Skeletal muscle satellite cell (primary cell): ENCODE results near the gene ADCY3.

ENCODE experiments used
- H3K27me3 ChIP-seq: 2 replicates; pipeline ENCODE4 v1.7.0; 2013; ENCODE audit warnings: low read length; ENCODE audit not compliant: control insufficient read depth, insufficient read depth
- H3K36me3 ChIP-seq: 2 replicates; pipeline ENCODE4 v1.7.0; 2013; ENCODE audit warnings: mild to moderate bottlenecking, control low read depth, low read length; ENCODE audit not compliant: insufficient read depth
- H3K4me1 ChIP-seq: 2 replicates; pipeline ENCODE4 v1.7.0; 2013; ENCODE audit warnings: low read length; ENCODE audit not compliant: control insufficient read depth, insufficient read depth
- H3K4me2 ChIP-seq: 2 replicates; pipeline ENCODE4 v1.7.0; 2013; ENCODE audit warnings: mild to moderate bottlenecking, low read length
- H3K4me3 ChIP-seq: 2 replicates; pipeline ENCODE4 v1.7.0; 2013; ENCODE audit warnings: low read length
- H3K9ac ChIP-seq: 2 replicates; pipeline ENCODE4 v1.7.0; 2013; ENCODE audit warnings: mild to moderate bottlenecking, low read depth, low read length, moderate library complexity
- H3K9me3 ChIP-seq: replicated peaks from 2 replicates; pipeline ENCODE4 v1.7.0; 2013; ENCODE audit warnings: mild to moderate bottlenecking, control low read depth, low read length

ADCY3 gene

DNA sequence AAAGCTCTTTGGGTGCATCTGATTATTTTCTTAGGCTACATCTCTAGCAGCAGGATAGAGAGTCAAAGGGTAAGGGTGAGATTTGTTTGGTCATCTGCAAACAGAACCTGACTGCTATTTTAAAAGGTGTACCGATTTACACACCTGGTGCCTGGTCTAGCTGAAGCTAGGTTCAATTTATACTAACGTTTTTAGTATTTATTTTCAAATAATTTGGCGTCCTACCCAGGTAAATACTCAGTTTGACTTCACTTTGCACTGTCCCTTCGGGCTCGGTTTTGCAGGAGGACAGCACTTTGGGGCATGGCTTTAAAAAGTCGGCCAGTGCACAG, 127.5 kb downstream of the ADCY3 start:
- H3K27me3 ChIP-seq = no peaks in the 10 kb centered on the region
- peak overlapping the region; percentile 91 for H3K4me3 ChIP-seq
- H3K4me2 ChIP-seq = peak overlapping the region; percentile 86
- H3K9me3 ChIP-seq = no peaks in the 10 kb centered on the region
- no peaks in the 10 kb centered on the region for H3K36me3 ChIP-seq
- H3K4me1 ChIP-seq = peaks cover 12% of the 10 kb centered on the region
- H3K9ac ChIP-seq = peak overlapping the region; percentile 98

GRCh38 chr2:24791452-24791851, 128.6 kb downstream of the ADCY3 start:
- no peak overlapping the region for H3K9ac ChIP-seq
- no peak overlapping the region for H3K4me3 ChIP-seq
- H3K9me3 ChIP-seq = no peaks in the 10 kb centered on the region
- H3K4me2 ChIP-seq = no peak overlapping the region
- no peaks in the 10 kb centered on the region for H3K27me3 ChIP-seq
- H3K4me1 ChIP-seq = peaks cover 12% of the 10 kb centered on the region
- H3K36me3 ChIP-seq = no peaks in the 10 kb centered on the region

DNA sequence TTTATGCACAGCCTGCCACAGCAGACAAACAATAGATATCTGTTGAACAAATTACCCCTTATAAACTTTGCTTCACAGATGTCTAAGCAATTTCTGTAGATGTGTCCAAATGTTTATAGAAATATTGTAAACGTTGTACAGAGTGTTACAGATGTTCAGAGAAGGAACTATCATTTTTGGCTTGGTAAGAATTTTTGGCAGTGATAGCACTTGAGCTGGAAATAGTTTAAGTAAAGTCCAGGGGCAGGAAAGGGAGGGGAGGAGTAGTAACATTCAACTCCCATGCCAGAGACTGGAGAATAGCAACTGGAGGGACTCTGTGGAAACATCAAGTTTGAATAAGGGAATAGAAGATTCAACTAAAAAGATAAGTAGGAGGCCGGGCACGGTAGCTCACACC, 131.2 kb downstream of the ADCY3 start:
- no peaks in the 10 kb centered on the region for H3K36me3 ChIP-seq
- no peak overlapping the region for H3K4me3 ChIP-seq
- no peaks in the 10 kb centered on the region for H3K27me3 ChIP-seq
- no peaks in the 10 kb centered on the region for H3K9me3 ChIP-seq
- no peak overlapping the region for H3K9ac ChIP-seq
- H3K4me2 ChIP-seq = no peak overlapping the region
- no peaks in the 10 kb centered on the region for H3K4me1 ChIP-seq

DNA sequence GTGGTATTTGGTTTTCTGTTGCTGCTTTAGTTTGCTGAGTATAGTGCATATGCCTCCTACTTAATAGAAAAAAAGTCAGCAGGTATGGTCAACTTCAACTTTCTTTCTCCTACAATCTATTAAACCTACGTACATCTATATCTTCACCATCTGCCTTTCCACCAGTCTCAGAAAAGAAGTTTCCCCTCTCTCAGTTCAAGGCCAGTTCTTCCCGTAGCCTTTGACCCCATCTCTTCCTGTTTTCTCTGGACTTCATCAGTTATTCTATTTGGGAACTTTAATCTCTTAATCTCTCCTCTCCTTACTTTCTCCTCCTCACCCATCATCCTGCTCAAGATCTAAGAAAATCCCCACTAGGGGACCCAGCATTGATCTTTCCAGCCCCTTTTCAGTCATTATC, 132.5 kb downstream of the ADCY3 start:
- no peak overlapping the region for H3K4me2 ChIP-seq
- no peaks in the 10 kb centered on the region for H3K36me3 ChIP-seq
- no peaks in the 10 kb centered on the region for H3K9me3 ChIP-seq
- H3K4me1 ChIP-seq = no peaks in the 10 kb centered on the region
- H3K27me3 ChIP-seq = no peaks in the 10 kb centered on the region
- H3K4me3 ChIP-seq = no peak overlapping the region
- H3K9ac ChIP-seq = no peak overlapping the region

- Histone ChIP-seq H3K4me3 (no peak overlapping the region), H3K4me1 (no peaks in the 10 kb centered on the region), H3K9ac (no peak overlapping the region), H3K9me3 (no peaks in the 10 kb centered on the region), H3K27me3 (no peaks in the 10 kb centered on the region), H3K4me2 (no peak overlapping the region), H3K36me3 (no peaks in the 10 kb centered on the region)
These were observed 134.2 kb downstream of the ADCY3 start for GRCh38 chr2:24785671-24786321.

DNA sequence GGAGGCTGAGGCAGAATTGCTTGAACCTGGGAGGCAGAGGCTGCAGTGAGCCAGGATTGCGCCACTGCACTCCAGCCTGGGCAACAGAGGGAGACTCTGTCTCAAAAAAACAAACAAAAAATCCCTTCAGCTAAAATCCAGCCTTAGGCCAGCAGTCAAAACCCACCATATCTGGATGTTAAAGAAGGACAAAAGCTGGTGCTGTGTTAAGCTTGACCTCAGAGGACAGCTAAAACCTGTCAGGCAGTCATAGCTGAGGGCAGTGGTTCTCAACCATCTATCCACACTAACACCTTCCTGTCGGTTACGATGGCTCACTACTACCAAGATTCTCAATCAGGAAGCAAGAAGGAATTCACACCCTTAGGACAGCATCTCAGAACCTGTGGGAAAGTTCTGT, 136.4 kb downstream of the ADCY3 start:
- Histone ChIP-seq H3K4me1 (no peaks in the 10 kb centered on the region), H3K36me3 (no peaks in the 10 kb centered on the region), H3K9ac (no peak overlapping the region), H3K9me3 (no peaks in the 10 kb centered on the region), H3K27me3 (no peaks in the 10 kb centered on the region), H3K4me2 (no peak overlapping the region), H3K4me3 (no peak overlapping the region)

DNA sequence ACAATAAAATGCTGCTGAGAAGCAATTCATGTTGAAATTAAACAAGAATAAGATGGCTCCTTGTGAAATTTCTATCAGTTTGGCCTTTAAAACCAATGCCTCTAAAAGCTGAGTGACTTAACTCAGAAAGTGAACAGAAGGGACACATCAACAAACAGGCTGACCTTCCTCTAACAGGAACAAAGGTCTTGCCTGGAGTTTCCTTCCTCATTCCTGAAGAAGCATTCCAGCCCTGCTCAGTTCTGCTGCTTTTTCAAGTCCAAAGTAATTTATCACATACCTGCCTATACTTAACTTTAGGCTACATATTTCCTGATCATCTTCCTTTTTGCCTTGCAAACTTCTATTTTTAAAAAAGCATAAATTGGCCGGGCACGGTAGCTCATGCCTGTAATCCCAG, 140.9 kb downstream of the ADCY3 start:
- no peaks in the 10 kb centered on the region for H3K4me1 ChIP-seq
- no peaks in the 10 kb centered on the region for H3K36me3 ChIP-seq
- H3K4me3 ChIP-seq = no peak overlapping the region
- no peak overlapping the region for H3K9ac ChIP-seq
- no peak overlapping the region for H3K4me2 ChIP-seq
- no peaks in the 10 kb centered on the region for H3K27me3 ChIP-seq
- no peaks in the 10 kb centered on the region for H3K9me3 ChIP-seq

DNA sequence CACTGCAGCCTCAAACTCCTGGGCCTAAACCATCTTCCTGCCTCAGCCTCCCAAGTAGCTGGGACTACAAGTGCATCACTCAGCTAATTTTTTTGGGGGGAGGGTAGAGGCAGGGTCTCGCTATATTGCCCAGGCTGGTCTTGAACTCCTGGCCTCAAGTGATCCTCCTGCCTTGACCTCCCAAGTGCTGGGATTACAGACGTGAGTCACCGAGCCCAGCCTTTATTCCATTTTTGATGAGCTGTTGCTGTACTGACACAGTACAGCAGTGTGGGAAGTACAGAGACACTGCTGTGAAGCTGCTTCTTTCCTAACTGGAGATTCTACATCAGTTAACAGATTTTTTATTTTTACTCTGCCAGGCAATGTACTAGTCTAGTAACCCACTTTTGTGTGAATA, 145.7 kb downstream of the ADCY3 start:
- no peaks in the 10 kb centered on the region for H3K4me1 ChIP-seq
- H3K36me3 ChIP-seq = no peaks in the 10 kb centered on the region
- H3K9me3 ChIP-seq = no peaks in the 10 kb centered on the region
- H3K9ac ChIP-seq = no peak overlapping the region
- H3K27me3 ChIP-seq = no peaks in the 10 kb centered on the region
- H3K4me3 ChIP-seq = no peak overlapping the region
- H3K4me2 ChIP-seq = no peak overlapping the region

DNA sequence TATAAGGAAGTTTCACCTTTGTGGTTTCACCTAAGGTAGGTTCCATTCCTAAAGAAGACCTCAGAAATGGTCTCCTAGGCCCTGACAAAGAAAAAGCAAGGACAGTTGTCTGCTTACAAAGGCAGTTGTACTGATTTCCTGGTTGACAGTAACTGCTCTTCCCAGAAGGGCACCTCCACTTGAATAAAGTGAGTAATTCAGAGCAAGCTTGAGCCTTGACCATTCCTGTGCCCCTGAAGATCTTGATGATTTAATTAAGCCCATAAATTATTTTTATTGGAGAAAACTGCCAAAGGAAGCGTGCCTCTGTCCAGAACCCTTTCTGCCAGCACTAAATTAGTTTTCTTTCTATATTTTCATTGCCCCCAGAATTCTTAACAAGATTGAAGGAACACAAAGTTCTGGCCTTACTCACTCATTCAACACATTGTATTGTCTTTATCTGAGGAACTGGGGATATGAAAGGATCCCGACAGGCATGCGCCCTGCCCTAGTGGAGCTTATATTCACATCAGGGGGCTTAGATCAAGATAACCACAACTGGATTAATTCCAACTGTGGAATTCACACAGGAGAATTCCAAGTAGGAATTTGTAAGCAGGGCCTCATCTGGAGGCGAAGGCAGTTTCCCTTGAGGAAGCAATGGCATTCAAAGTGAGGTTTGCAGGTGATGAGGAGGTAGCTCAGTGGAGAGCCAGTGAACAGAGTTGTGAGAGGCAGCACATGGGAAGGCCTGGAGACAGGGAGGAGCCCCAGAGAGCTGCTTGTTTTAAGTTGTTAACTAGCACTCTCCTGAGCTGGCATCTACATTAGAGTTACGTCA, 148.1 kb downstream of the ADCY3 start:
- no peak overlapping the region for H3K4me3 ChIP-seq
- no peak overlapping the region for H3K4me2 ChIP-seq
- H3K27me3 ChIP-seq = no peaks in the 10 kb centered on the region
- no peak overlapping the region for H3K9ac ChIP-seq
- H3K4me1 ChIP-seq = no peaks in the 10 kb centered on the region
- H3K9me3 ChIP-seq = no peaks in the 10 kb centered on the region
- no peaks in the 10 kb centered on the region for H3K36me3 ChIP-seq

DNA sequence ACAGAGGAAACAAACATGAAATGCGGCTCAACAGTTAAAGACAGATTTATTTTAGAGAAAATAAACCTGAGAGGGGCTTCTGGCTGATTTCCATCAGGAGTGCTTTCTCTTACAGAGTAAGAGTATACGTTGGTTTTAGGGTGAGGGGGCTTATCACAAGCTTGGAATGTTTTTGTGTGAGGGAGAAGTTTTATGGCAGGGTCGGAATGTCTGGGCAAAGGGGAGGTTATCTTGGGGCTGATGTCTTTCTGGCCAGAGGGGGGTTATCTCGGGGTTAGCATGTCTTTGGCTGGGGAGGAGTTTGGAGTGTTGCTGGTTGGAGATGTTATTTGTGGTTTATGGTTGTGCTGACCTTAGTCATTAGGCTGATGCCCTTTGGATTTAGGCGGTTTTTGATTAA, 149.0 kb downstream of the ADCY3 start:
- Histone ChIP-seq H3K4me3 (no peak overlapping the region), H3K9me3 (no peaks in the 10 kb centered on the region), H3K4me1 (no peaks in the 10 kb centered on the region), H3K27me3 (no peaks in the 10 kb centered on the region), H3K9ac (no peak overlapping the region), H3K4me2 (no peak overlapping the region), H3K36me3 (no peaks in the 10 kb centered on the region)
